IMR-90 (cell line): Measurements from ENCODE around the gene USP14.

Experiments used
- CHD1 ChIP-seq: IDR thresholded peaks from 2 replicates; pipeline ENCODE4 v1.6.1; 2012; ENCODE audit warnings: low read depth, low read length, improper control_type of control experiment
- CTCF ChIP-seq: conservative IDR thresholded peaks from 2 replicates; pipeline ENCODE4 v1.5.1; 2012; ENCODE audit warnings: mild to moderate bottlenecking, low read depth, low read length, improper control_type of control experiment
- ELK1 ChIP-seq: fragments of 150-350 bp; IDR thresholded peaks from 2 replicates; pipeline ENCODE4 v1.6.1; 2016; ENCODE audit warnings: low read depth, mild to moderate bottlenecking, low read length, moderate library complexity, borderline replicate concordance
- MAFK ChIP-seq: IDR thresholded peaks from 2 replicates; pipeline ENCODE4 v1.6.1; 2012; ENCODE audit warnings: low read depth, low read length, improper control_type of control experiment
- MAZ ChIP-seq: IDR thresholded peaks from 2 replicates; pipeline ENCODE4 v1.6.1; 2012; ENCODE audit warnings: low read depth, mild to moderate bottlenecking, low read length, improper control_type of control experiment, moderate library complexity, borderline replicate concordance
- NFE2L2 ChIP-seq: fragments of 150-350 bp; IDR thresholded peaks from 2 replicates; pipeline ENCODE4 v1.6.1; 2016; ENCODE audit warnings: low read depth, mild to moderate bottlenecking, low read length
- POLR2A ChIP-seq: IDR thresholded peaks from 2 replicates; pipeline ENCODE4 v1.6.1; 2012; ENCODE audit warnings: mild to moderate bottlenecking, low read depth, low read length
- RAD21 ChIP-seq: IDR thresholded peaks from 2 replicates; pipeline ENCODE4 v1.6.1; 2012; ENCODE audit warnings: low read length, improper control_type of control experiment
- RCOR1 ChIP-seq: IDR thresholded peaks from 2 replicates; pipeline ENCODE4 v1.6.1; 2012; ENCODE audit warnings: mild to moderate bottlenecking, low read length, improper control_type of control experiment; ENCODE audit not compliant: insufficient replicate concordance
- RFX5 ChIP-seq: IDR thresholded peaks from 2 replicates; pipeline ENCODE4 v1.8.0; 2012; ENCODE audit warnings: low read depth, mild to moderate bottlenecking, low read length, moderate library complexity
- TF ChIP-seq, protein P1 (sequence below): fragments of 150-350 bp; IDR thresholded peaks from 2 replicates; pipeline ENCODE4 v1.6.1; 2017; ENCODE audit warnings: mild to moderate bottlenecking, antibody characterized with exemption, low read length, low read depth

- TF ChIP-seq CTCF = no peak
- no peak for TF ChIP-seq RCOR1
- no peak for TF ChIP-seq POLR2A
- no peak for TF ChIP-seq RAD21
- no peak for TF ChIP-seq MAZ
- no peak for TF ChIP-seq MAFK
- no peak for TF ChIP-seq RFX5
- TF ChIP-seq, protein P1, sequence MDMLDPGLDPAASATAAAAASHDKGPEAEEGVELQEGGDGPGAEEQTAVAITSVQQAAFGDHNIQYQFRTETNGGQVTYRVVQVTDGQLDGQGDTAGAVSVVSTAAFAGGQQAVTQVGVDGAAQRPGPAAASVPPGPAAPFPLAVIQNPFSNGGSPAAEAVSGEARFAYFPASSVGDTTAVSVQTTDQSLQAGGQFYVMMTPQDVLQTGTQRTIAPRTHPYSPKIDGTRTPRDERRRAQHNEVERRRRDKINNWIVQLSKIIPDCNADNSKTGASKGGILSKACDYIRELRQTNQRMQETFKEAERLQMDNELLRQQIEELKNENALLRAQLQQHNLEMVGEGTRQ = no peak
- TF ChIP-seq CHD1 = no peak
- TF ChIP-seq ELK1 = no peak
- no peak for TF ChIP-seq NFE2L2
Observed at GRCh38 chr18:227902-228301, 69.5 kb downstream of the USP14 start.
